ENCODE measurements around the gene LRBA. TPM values are rescaled to one million over a fixed set of nuclear protein-coding genes. Genes with fewer than 3 reads are reported as not detected.

Gene LRBA
- total and polyA plus RNA-seq, 9 of the 15 experiments (the other 6 are each of a cell fraction or from before 2014, with no cell fraction given) = 24.2 to 88.7 (median 59.7) TPM

GRCh38 chr4:150464523-150464922 is 550.6 kb downstream of the LRBA start:
- no peak overlapping the region for H3K9ac ChIP-seq (ENCODE audit: insufficient read depth in 1 of 2, low read depth in 2 of 2, low read length in 2 of 2)
- H3K27me3 ChIP-seq (ENCODE audit: control insufficient read depth in 2 of 2, insufficient read depth in 2 of 2, low read length in 2 of 2) = no peaks in the 10 kb centered on the region
- peak in 1 of 4 experiments; percentile 11 for DNase-seq (ENCODE audit: extremely low read depth in 1 of 4, low spot score in 3 of 4)
- ChIA-PET CTCF (ENCODE audit: low intra/inter-chr PET ratio) (no interaction called here), POLR2A (no interaction called here)
- no peaks in the 10 kb centered on the region for H3K9me1 ChIP-seq (ENCODE audit: control insufficient read depth, insufficient read depth, low read length)
- no peaks in the 10 kb centered on the region for H3K4me1 ChIP-seq (replicated peaks in 1 of 2; ENCODE audit: control insufficient read depth in 2 of 2, insufficient read depth in 2 of 2, low read length in 2 of 2)
- H4K20me1 ChIP-seq (replicated peaks; ENCODE audit: control insufficient read depth, insufficient read depth, low read length) = no peaks in the 10 kb centered on the region
- no peaks in the 10 kb centered on the region for H3K36me3 ChIP-seq (ENCODE audit: control insufficient read depth, insufficient read depth, low read length)
- no peak overlapping the region for H3K4me3 ChIP-seq
- H3K9me3 ChIP-seq (replicated peaks; ENCODE audit: control insufficient read depth, insufficient read depth, low read depth, low read length) = no peaks in the 10 kb centered on the region
- H2AFZ ChIP-seq (ENCODE audit: low read depth, low read length) = no peak overlapping the region
- WGBS (ENCODE audit: insufficient coverage, low coverage, missing lambda C conversion rate) = 35% methylated on average over 2 of the region's 2 CpGs
- in situ Hi-C loops (cut with MboI) = no loop called here
- peak; percentile 73 for ATAC-seq
- H3K79me2 ChIP-seq (ENCODE audit: control insufficient read depth, insufficient read depth, low read length) = no peaks in the 10 kb centered on the region
- H3K4me2 ChIP-seq (ENCODE audit: insufficient read depth, low read length) = no peak overlapping the region
- FAIRE-seq = peak; percentile 61
- BruUV-seq (replicated peaks) = no TSS peak
- intact Hi-C loops (cut with micrococcal nuclease) = no loop called here
- no peak overlapping the region for H3K27ac ChIP-seq (ENCODE audit: extremely low read depth, low read depth, low read length)
- TF ChIP-seq MEIS2 (IDR thresholded peaks at IDR 0.05; ENCODE audit: partially characterized antibody) = peak; percentile 45
- TF ChIP-seq AFF4 (CRISPR knock-in tag; IDR thresholded peaks at IDR 0.05) = no peak
- TF ChIP-seq PBX2 (CRISPR knock-in tag; IDR thresholded peaks at IDR 0.05; ENCODE audit: low read depth) = no peak
- TF ChIP-seq PBX2 (tag; conservative IDR thresholded peaks at IDR 0.05; ENCODE audit: low read depth) = peak; percentile 37; the same call in 1 of the 2 replicates
- TF ChIP-seq NR2C2 (CRISPR knock-in tag; IDR thresholded peaks at IDR 0.05) = no peak
- 0 out of 2 replicates have a peak, but pooled peaks have one; percentile 19 for TF ChIP-seq NR2C2 (tag; IDR thresholded peaks at IDR 0.05)
- no peak for TF ChIP-seq RNF219 (CRISPR knock-in tag; IDR thresholded peaks at IDR 0.05)
- no peak for TF ChIP-seq L3MBTL2 (IDR thresholded peaks at IDR 0.05)
- peak; percentile 78 for TF ChIP-seq PKNOX1 (IDR thresholded peaks at IDR 0.05)
- no peak for TF ChIP-seq JUND (IDR thresholded peaks at IDR 0.05; ENCODE audit: borderline replicate concordance, low read depth, low read length)
- peak; percentile 18; the same call in 1 of the 3 replicates for TF ChIP-seq JUND (tag; IDR thresholded peaks at IDR 0.05; ENCODE audit: borderline replicate concordance, low read depth, low read length)
- peak; percentile 83 for TF ChIP-seq HMBOX1 (IDR thresholded peaks at IDR 0.05)

All from K562 (cell line).